ENCODE data around the gene OR6K2.
A peak's percentile ranks its signal among the peaks of the same experiment; 100 is the strongest.

The OR6K2 gene

GRCh38 chr1:158686111-158687009 lies 14.1 kb downstream of the OR6K2 start, which contains the start of gene SPTA1:
Gene SPTA1, minus strand, starts transcription at chr1:158686715. Its CDS starts 198 bp downstream, at chr1:158686517.
- H3K27me3 ChIP-seq (replicated peaks in 2 of 5; ENCODE audit: control insufficient read depth in 4 of 5, insufficient read depth in 5 of 5, low read length in 4 of 5), result no peaks in the 10 kb centered on the region
- 78% methylated on average over 3 of the region's 7 CpGs for WGBS (ENCODE audit: insufficient coverage)
- peaks cover 0 to 4% (median 1%) of the 10 kb centered on the region in 4 experiments for H3K4me1 ChIP-seq (ENCODE audit: control extremely low read depth in 1 of 4, control insufficient read depth in 4 of 4, insufficient read depth in 4 of 4, low read length in 3 of 4)
- POLR2A ChIA-PET, result no interaction called here
- no peaks in the 10 kb centered on the region for H3K9me3 ChIP-seq (ENCODE audit: control extremely low read depth in 1 of 5, control insufficient read depth in 4 of 5, insufficient read depth in 2 of 5, low read depth in 1 of 5, low read length in 4 of 5)
- CTCF ChIA-PET, result no interaction called here
- peak; percentile 76 to 92 (median 90) for DNase-seq
- peak within 1 kb of the TSS in 1 of 2 experiments; percentile 70 for H3K27ac ChIP-seq (ENCODE audit: insufficient read depth in 1 of 2, low read depth in 1 of 2, low read length in 2 of 2, poor library complexity in 1 of 2, severe bottlenecking in 2 of 2)
- H3K4me3 ChIP-seq (ENCODE audit: control insufficient read depth in 1 of 7, extremely low read depth in 1 of 7, insufficient read depth in 4 of 7, low read depth in 2 of 7, low read length in 6 of 7), result peak within 1 kb of the TSS in 1 of 7 experiments; percentile 33
- H3K36me3 ChIP-seq (ENCODE audit: control insufficient read depth in 4 of 4, insufficient read depth in 4 of 4, low read length in 3 of 4), result no peaks in the 10 kb centered on the region

- no peak for DNase-seq
- 80% methylated on average over 6 of the region's 7 CpGs for WGBS (ENCODE audit: insufficient coverage)
- Histone ChIP-seq H3K27me3 (replicated peaks in 2 of 5; ENCODE audit: control insufficient read depth in 4 of 5, insufficient read depth in 5 of 5, low read length in 4 of 5) (no peaks in the 10 kb centered on the region), H3K4me3 (ENCODE audit: control insufficient read depth in 1 of 7, extremely low read depth in 1 of 7, insufficient read depth in 4 of 7, low read depth in 2 of 7, low read length in 6 of 7) (no peak overlapping the region), H3K9me3 (ENCODE audit: control extremely low read depth in 1 of 5, control insufficient read depth in 4 of 5, insufficient read depth in 2 of 5, low read depth in 1 of 5, low read length in 4 of 5) (no peaks in the 10 kb centered on the region), H3K36me3 (ENCODE audit: control insufficient read depth in 4 of 4, insufficient read depth in 4 of 4, low read length in 3 of 4) (no peaks in the 10 kb centered on the region), H3K4me1 (ENCODE audit: control extremely low read depth in 1 of 4, control insufficient read depth in 4 of 4, insufficient read depth in 4 of 4, low read length in 3 of 4) (peaks cover 0 to 4% (median 1%) of the 10 kb centered on the region in 4 experiments), H3K27ac (ENCODE audit: insufficient read depth in 1 of 2, low read depth in 1 of 2, low read length in 2 of 2, poor library complexity in 1 of 2, severe bottlenecking in 2 of 2) (peak overlapping the region in 1 of 2 experiments; percentile 16)
- CTCF ChIA-PET, result no interaction called here
- POLR2A ChIA-PET, result no interaction called here
Observed at GRCh38 chr1:158685085-158685484, 15.4 kb downstream of the OR6K2 start.

- CTCF ChIA-PET, result no interaction called here
- no CpG with 5 or more reads among the region's 2 CpGs for WGBS (ENCODE audit: insufficient coverage)
Observed at GRCh38 chr1:158681606-158682005, 18.8 kb downstream of the OR6K2 start.

GRCh38 chr1:158679289-158679688 lies 21.2 kb downstream of the OR6K2 start:
- WGBS (ENCODE audit: insufficient coverage), result no CpG with 5 or more reads among the region's 1 CpG
- ChIA-PET POLR2A (no interaction called here), CTCF (no interaction called here)
- peaks cover 0 to 16% (median 7%) of the 10 kb centered on the region in 4 experiments for H3K4me1 ChIP-seq (ENCODE audit: control extremely low read depth in 1 of 4, control insufficient read depth in 4 of 4, insufficient read depth in 4 of 4, low read length in 3 of 4)
- no peaks in the 10 kb centered on the region for H3K9me3 ChIP-seq (ENCODE audit: control extremely low read depth in 1 of 5, control insufficient read depth in 4 of 5, insufficient read depth in 2 of 5, low read depth in 1 of 5, low read length in 4 of 5)
- no peak overlapping the region for H3K4me3 ChIP-seq (ENCODE audit: control insufficient read depth in 1 of 7, extremely low read depth in 1 of 7, insufficient read depth in 4 of 7, low read depth in 2 of 7, low read length in 6 of 7)
- H3K27me3 ChIP-seq (replicated peaks in 2 of 5; ENCODE audit: control insufficient read depth in 4 of 5, insufficient read depth in 5 of 5, low read length in 4 of 5), result no peaks in the 10 kb centered on the region
- no peaks in the 10 kb centered on the region for H3K36me3 ChIP-seq (ENCODE audit: control insufficient read depth in 4 of 4, insufficient read depth in 4 of 4, low read length in 3 of 4)
- no peak overlapping the region for H3K27ac ChIP-seq (ENCODE audit: insufficient read depth in 1 of 2, low read depth in 1 of 2, low read length in 2 of 2, poor library complexity in 1 of 2, severe bottlenecking in 2 of 2)
- no peak for DNase-seq

More at GRCh38 chr1:158681606-158682005, 18.8 kb downstream of the OR6K2 start:
- POLR2A ChIA-PET, result no interaction called here
- no peaks in the 10 kb centered on the region for H3K9me3 ChIP-seq (ENCODE audit: control extremely low read depth in 1 of 5, control insufficient read depth in 4 of 5, insufficient read depth in 2 of 5, low read depth in 1 of 5, low read length in 4 of 5)
- DNase-seq, result no peak
- H3K36me3 ChIP-seq (ENCODE audit: control insufficient read depth in 4 of 4, insufficient read depth in 4 of 4, low read length in 3 of 4), result no peaks in the 10 kb centered on the region
- H3K4me3 ChIP-seq (ENCODE audit: control insufficient read depth in 1 of 7, extremely low read depth in 1 of 7, insufficient read depth in 4 of 7, low read depth in 2 of 7, low read length in 6 of 7), result no peak overlapping the region
- no peaks in the 10 kb centered on the region for H3K27me3 ChIP-seq (replicated peaks in 2 of 5; ENCODE audit: control insufficient read depth in 4 of 5, insufficient read depth in 5 of 5, low read length in 4 of 5)
- H3K4me1 ChIP-seq (ENCODE audit: control extremely low read depth in 1 of 4, control insufficient read depth in 4 of 4, insufficient read depth in 4 of 4, low read length in 3 of 4), result peaks cover 0 to 4% (median 3%) of the 10 kb centered on the region in 4 experiments
- no peak overlapping the region for H3K27ac ChIP-seq (ENCODE audit: insufficient read depth in 1 of 2, low read depth in 1 of 2, low read length in 2 of 2, poor library complexity in 1 of 2, severe bottlenecking in 2 of 2)

GRCh38 chr1:158675563-158676323 lies 24.7 kb downstream of the OR6K2 start:
- no peaks in the 10 kb centered on the region for H3K9me3 ChIP-seq (ENCODE audit: control extremely low read depth in 1 of 5, control insufficient read depth in 4 of 5, insufficient read depth in 2 of 5, low read depth in 1 of 5, low read length in 4 of 5)
- peak overlapping the region in 2 of 7 experiments; percentile 5 to 41 for H3K4me3 ChIP-seq (ENCODE audit: control insufficient read depth in 1 of 7, extremely low read depth in 1 of 7, insufficient read depth in 4 of 7, low read depth in 2 of 7, low read length in 6 of 7)
- ChIA-PET POLR2A (no interaction called here), CTCF (no interaction called here)
- 25% methylated on average over 1 of the region's 4 CpGs for WGBS (ENCODE audit: insufficient coverage)
- H3K4me1 ChIP-seq (ENCODE audit: control extremely low read depth in 1 of 4, control insufficient read depth in 4 of 4, insufficient read depth in 4 of 4, low read length in 3 of 4), result peaks cover 0 to 16% (median 7%) of the 10 kb centered on the region in 4 experiments
- H3K27me3 ChIP-seq (replicated peaks in 2 of 5; ENCODE audit: control insufficient read depth in 4 of 5, insufficient read depth in 5 of 5, low read length in 4 of 5), result no peaks in the 10 kb centered on the region
- no peaks in the 10 kb centered on the region for H3K36me3 ChIP-seq (ENCODE audit: control insufficient read depth in 4 of 4, insufficient read depth in 4 of 4, low read length in 3 of 4)
- no peak overlapping the region for H3K27ac ChIP-seq (ENCODE audit: insufficient read depth in 1 of 2, low read depth in 1 of 2, low read length in 2 of 2, poor library complexity in 1 of 2, severe bottlenecking in 2 of 2)
- DNase-seq, result peak; percentile 29 to 75 (median 54)

- no peak overlapping the region for H3K4me3 ChIP-seq (ENCODE audit: control insufficient read depth in 1 of 7, extremely low read depth in 1 of 7, insufficient read depth in 4 of 7, low read depth in 2 of 7, low read length in 6 of 7)
Observed at GRCh38 chr1:158674302-158674701, 26.1 kb downstream of the OR6K2 start.

GRCh38 chr1:158666037-158666436 lies 34.4 kb downstream of the OR6K2 start:
- DNase-seq, result no peak
- Histone ChIP-seq H3K36me3 (ENCODE audit: control insufficient read depth in 4 of 4, insufficient read depth in 4 of 4, low read length in 3 of 4) (no peaks in the 10 kb centered on the region), H3K4me3 (ENCODE audit: control insufficient read depth in 1 of 7, extremely low read depth in 1 of 7, insufficient read depth in 4 of 7, low read depth in 2 of 7, low read length in 6 of 7) (no peak overlapping the region), H3K27me3 (replicated peaks in 2 of 5; ENCODE audit: control insufficient read depth in 4 of 5, insufficient read depth in 5 of 5, low read length in 4 of 5) (no peaks in the 10 kb centered on the region), H3K4me1 (ENCODE audit: control extremely low read depth in 1 of 4, control insufficient read depth in 4 of 4, insufficient read depth in 4 of 4, low read length in 3 of 4) (no peaks in the 10 kb centered on the region), H3K9me3 (ENCODE audit: control extremely low read depth in 1 of 5, control insufficient read depth in 4 of 5, insufficient read depth in 2 of 5, low read depth in 1 of 5, low read length in 4 of 5) (no peaks in the 10 kb centered on the region), H3K27ac (ENCODE audit: insufficient read depth in 1 of 2, low read depth in 1 of 2, low read length in 2 of 2, poor library complexity in 1 of 2, severe bottlenecking in 2 of 2) (no peak overlapping the region)
- ChIA-PET POLR2A (no interaction called here), CTCF (no interaction called here)
- WGBS (ENCODE audit: insufficient coverage), result 95% methylated on average over 5 of the region's 8 CpGs

More at GRCh38 chr1:158674302-158674701, 26.1 kb downstream of the OR6K2 start:
- CTCF ChIA-PET, result no interaction called here
- no peak for DNase-seq
- Histone ChIP-seq H3K9me3 (ENCODE audit: control extremely low read depth in 1 of 5, control insufficient read depth in 4 of 5, insufficient read depth in 2 of 5, low read depth in 1 of 5, low read length in 4 of 5) (no peaks in the 10 kb centered on the region), H3K36me3 (ENCODE audit: control insufficient read depth in 4 of 4, insufficient read depth in 4 of 4, low read length in 3 of 4) (no peaks in the 10 kb centered on the region), H3K27me3 (replicated peaks in 2 of 5; ENCODE audit: control insufficient read depth in 4 of 5, insufficient read depth in 5 of 5, low read length in 4 of 5) (no peaks in the 10 kb centered on the region), H3K27ac (ENCODE audit: insufficient read depth in 1 of 2, low read depth in 1 of 2, low read length in 2 of 2, poor library complexity in 1 of 2, severe bottlenecking in 2 of 2) (no peak overlapping the region), H3K4me1 (ENCODE audit: control extremely low read depth in 1 of 4, control insufficient read depth in 4 of 4, insufficient read depth in 4 of 4, low read length in 3 of 4) (peaks cover 0 to 16% (median 7%) of the 10 kb centered on the region in 4 experiments)
- 96% methylated on average over 6 of the region's 7 CpGs for WGBS (ENCODE audit: insufficient coverage)
- POLR2A ChIA-PET, result no interaction called here
